Measurements from ENCODE around the gene PRR20G. TPM values are rescaled to one million over a fixed set of nuclear protein-coding genes. Genes with fewer than 3 reads are reported as not detected.
"Not testable (repeated sequence)": the region's sequence is repeated elsewhere in the genome, so short reads cannot be mapped to it uniquely, and the experiment has no call there.

PRR20G gene
- polyA plus RNA-seq, 6 donors from 2014 or later: not detected

DNA sequence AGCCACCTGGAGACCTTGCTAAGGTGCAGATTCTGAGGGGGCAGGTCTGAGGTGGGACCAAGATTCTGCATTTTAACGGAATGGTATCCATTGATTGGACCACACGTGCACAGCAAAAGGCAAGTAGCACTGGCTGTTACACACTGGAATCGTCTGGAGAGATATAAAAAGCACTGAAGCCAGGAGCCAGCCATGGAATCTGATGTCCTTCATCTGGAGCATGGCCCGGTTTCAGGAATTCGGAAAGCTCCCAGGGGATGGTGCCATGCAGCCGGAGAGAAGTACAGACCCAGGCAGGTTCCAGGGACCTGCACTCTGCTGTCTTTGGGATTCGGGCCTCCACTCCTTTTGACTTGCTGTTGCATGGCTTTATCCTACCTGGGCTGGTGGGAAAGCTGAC lies 28.8 kb upstream of the PRR20G start:
- ATAC-seq (ENCODE audit: low read depth in 2 of 2) (no peak), DNase-seq (no peak)
- no peak overlapping the region for H3K27ac Mint-ChIP-seq
- H3K36me3 Mint-ChIP-seq: no peaks in the 10 kb centered on the region
- H3K4me1 Mint-ChIP-seq: no peaks in the 10 kb centered on the region
- no peak overlapping the region for H3K4me3 Mint-ChIP-seq
- peaks cover 0 to 29% (median 5%) of the 10 kb centered on the region in 7 donors for H3K9me3 Mint-ChIP-seq
- peaks cover 0 to 36% (median 26%) of the 10 kb centered on the region in 3 donors for H3K27me3 Mint-ChIP-seq

DNA sequence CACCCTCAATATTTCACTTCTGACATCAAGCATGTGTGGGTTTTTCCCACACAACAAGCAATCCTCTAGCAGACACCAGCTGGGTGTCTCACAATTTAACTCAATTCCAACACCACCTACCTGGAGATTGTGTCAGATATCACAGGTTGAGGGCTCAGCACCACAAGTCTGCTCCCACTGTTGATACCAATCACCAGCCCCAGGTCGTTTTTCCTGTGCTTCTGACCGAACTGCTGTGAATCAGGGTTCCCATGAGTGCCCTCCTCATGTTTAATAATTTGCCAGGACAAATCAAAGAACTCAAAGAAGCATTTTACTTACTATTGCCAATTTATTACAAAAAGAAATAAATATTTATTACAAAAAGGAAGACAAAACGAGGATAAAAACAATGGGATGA lies 25.0 kb upstream of the PRR20G start:
- Mint-ChIP-seq H3K27me3 (peaks cover 0 to 30% (median 26%) of the 10 kb centered on the region in 3 donors), H3K4me3 (no peak overlapping the region), H3K4me1 (no peaks in the 10 kb centered on the region), H3K27ac (no peak overlapping the region), H3K36me3 (no peaks in the 10 kb centered on the region), H3K9me3 (peaks cover 0 to 29% (median 7%) of the 10 kb centered on the region in 7 donors)
- ATAC-seq (ENCODE audit: low read depth in 2 of 2) (no peak), DNase-seq (no peak)

DNA sequence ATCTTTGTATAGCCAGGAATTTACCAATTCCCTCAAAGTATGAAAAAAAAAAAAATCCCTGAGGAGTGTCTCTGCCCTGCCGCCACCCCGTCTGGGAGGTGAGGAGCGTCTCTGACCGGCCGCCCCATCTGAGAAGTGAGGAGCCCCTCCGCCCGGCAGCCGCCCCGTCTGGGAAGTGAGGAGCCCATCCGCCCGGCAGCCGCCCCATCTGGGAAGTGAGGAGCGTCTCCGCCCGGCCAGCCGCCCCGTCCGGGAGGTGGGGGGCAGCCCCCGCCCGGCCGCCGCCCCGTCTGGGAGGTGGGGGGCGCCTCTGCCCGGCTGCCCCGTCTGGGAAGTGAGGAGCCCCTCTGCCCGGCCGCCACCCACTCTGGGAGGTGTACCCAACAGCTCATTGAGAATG lies 21.0 kb upstream of the PRR20G start:
- not testable (repeated sequence) for H3K36me3 Mint-ChIP-seq; H3K4me3 Mint-ChIP-seq; DNase-seq; H3K4me1 Mint-ChIP-seq; ATAC-seq (ENCODE audit: low read depth in 2 of 2); H3K27ac Mint-ChIP-seq
- H3K9me3 Mint-ChIP-seq: peaks cover 2 to 21% (median 7%) of the 10 kb centered on the region in 7 donors
- H3K27me3 Mint-ChIP-seq: peaks cover 10 to 30% (median 17%) of the 10 kb centered on the region in 3 donors

DNA sequence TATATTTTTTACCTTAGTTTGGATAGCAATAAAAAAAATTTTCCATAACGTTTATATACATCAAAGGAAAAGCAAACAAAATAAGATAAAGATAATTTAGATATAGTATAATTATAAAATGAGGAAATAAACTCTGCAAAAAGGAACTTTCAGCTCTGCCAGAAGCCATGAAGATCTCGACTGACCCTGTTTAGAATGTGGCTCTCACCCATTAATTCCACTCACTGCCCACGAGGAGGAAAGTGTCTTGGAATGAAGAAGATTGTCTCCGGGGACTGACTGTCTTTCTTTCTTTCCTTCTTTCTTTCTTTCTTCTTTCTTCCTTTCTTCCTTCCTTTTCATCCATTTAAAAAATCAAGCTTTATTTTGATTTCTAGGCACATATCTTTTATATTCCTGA lies 20.1 kb upstream of the PRR20G start:
- no peak overlapping the region for H3K27ac Mint-ChIP-seq
- H3K9me3 Mint-ChIP-seq: peaks cover 2 to 21% (median 7%) of the 10 kb centered on the region in 7 donors

DNA sequence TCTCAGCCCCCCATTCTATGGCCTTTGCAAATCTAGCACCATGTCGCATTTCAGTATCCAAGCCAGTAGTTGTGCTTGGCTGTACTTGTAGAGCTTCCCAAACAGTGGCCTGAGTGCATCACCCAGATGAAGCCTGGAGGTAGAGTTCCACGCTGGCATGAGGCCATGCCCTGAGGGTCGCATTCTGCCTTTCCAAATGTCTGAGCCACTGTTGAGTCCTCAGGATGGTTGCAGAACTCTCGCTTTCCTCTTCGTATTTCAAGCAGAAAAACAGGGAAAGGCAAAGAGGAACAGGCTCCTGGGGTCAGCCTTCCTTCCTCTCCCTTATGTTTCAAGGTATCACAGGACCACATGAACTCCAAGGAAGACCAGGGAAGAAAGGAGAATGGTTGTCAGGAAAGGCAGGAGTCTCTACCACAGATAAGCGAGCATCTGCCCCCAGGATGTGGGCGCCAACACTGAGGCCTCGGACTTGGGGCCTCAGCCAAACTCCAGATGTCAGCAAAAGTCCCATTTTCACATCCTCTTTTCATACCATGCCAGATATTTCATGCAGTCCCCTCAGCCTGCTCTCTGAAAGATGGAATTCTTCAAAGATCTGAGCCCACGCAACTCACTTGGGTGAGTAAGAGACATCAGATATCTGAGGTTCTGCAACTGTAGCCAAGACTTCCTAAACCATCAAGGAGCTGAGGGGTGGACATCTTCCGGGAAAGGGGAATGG lies 19.4 kb upstream of the PRR20G start:
- no peak overlapping the region for H3K4me3 Mint-ChIP-seq
- H3K9me3 Mint-ChIP-seq: peaks cover 2 to 21% (median 7%) of the 10 kb centered on the region in 7 donors
- no peak overlapping the region for H3K27ac Mint-ChIP-seq
- H3K27me3 Mint-ChIP-seq: peaks cover 10 to 25% (median 17%) of the 10 kb centered on the region in 3 donors
- ATAC-seq (ENCODE audit: low read depth in 2 of 2) (no peak), DNase-seq (no peak)
- no peaks in the 10 kb centered on the region for H3K4me1 Mint-ChIP-seq
- no peaks in the 10 kb centered on the region for H3K36me3 Mint-ChIP-seq

More for the DNA sequence above, 20.1 kb upstream of the PRR20G start:
- no peaks in the 10 kb centered on the region for H3K4me1 Mint-ChIP-seq
- ATAC-seq (ENCODE audit: low read depth in 2 of 2): no peak
- no peak overlapping the region for H3K4me3 Mint-ChIP-seq
- H3K27me3 Mint-ChIP-seq: peaks cover 10 to 30% (median 17%) of the 10 kb centered on the region in 3 donors
- H3K36me3 Mint-ChIP-seq: no peaks in the 10 kb centered on the region
- DNase-seq: no peak

DNA sequence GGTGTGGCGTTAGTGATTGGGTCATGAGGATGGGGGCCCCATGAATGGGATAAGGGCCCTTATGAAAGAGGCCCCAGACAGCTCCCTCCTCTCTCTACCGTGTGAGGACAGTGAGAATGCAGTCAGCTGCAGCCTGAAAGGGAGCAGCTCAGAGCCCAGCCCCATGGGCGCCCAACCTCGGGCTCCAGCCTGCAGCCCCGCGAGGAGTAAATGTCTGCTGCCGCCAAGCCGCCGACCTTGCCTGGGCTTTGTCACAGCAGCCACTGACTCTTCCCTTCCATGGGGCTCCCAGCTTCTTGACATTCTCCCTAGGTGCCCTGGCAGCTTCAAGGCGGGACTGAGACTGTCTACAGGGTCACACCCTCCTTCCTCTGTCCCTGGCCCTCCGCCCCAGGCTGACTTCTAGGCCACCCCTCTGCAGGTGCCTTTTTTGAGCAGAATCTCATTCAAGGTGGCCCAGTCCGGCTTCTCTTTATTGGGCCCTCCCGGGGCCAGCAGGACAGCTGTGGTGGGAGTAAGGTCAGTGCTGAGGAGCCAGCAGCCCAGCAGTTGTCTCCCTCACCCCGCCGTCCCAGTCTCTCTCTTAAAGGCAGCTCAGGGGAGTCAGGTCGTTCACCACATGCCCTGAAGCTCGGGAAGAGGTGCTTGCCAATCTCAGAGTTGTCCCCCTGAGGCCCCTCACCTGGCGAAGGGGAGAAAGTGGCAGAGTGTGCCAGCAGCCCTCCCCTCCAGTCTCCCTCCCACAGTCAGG lies 18.7 kb upstream of the PRR20G start:
- peaks cover 2 to 21% (median 7%) of the 10 kb centered on the region in 7 donors for H3K9me3 Mint-ChIP-seq
- no peak overlapping the region for H3K4me3 Mint-ChIP-seq
- no peaks in the 10 kb centered on the region for H3K36me3 Mint-ChIP-seq
- H3K27me3 Mint-ChIP-seq: peaks cover 10 to 21% (median 17%) of the 10 kb centered on the region in 3 donors
- DNase-seq (no peak), ATAC-seq (ENCODE audit: low read depth in 2 of 2) (no peak)
- H3K27ac Mint-ChIP-seq: no peak overlapping the region
- no peaks in the 10 kb centered on the region for H3K4me1 Mint-ChIP-seq

DNA sequence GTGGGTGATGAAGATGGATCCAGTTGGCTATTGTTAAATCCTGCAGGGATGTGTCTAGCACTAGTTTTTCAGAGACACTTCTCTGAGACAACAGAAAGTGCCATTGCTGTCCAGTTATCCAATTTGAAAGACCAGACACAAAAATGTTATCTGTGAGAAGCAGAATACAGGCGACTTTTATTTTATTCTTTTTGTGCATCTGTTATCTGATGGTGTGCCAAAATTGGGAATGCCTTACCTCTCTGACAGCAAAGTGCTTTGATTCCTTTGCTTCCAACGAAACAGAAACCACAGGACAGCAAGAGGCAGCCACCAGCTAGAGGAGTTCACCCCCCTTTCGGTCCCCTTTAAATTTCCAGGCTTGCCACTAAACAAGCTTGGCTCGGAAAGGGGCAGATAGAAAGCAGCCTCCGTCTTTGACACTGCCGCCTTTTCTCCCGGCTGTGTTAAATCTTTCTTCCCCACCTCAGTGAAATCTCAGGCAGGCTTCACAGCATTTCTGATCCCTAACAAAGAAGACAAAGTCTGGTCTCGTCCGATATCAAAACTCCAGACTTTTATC lies 17.7 kb upstream of the PRR20G start:
- Mint-ChIP-seq H3K4me1 (no peaks in the 10 kb centered on the region), H3K9me3 (peaks cover 2 to 21% (median 7%) of the 10 kb centered on the region in 7 donors), H3K27me3 (peaks cover 13 to 18% (median 17%) of the 10 kb centered on the region in 3 donors), H3K4me3 (no peak overlapping the region), H3K27ac (no peak overlapping the region), H3K36me3 (no peaks in the 10 kb centered on the region)
- DNase-seq: no peak
- ATAC-seq (ENCODE audit: low read depth in 2 of 2): no peak

DNA sequence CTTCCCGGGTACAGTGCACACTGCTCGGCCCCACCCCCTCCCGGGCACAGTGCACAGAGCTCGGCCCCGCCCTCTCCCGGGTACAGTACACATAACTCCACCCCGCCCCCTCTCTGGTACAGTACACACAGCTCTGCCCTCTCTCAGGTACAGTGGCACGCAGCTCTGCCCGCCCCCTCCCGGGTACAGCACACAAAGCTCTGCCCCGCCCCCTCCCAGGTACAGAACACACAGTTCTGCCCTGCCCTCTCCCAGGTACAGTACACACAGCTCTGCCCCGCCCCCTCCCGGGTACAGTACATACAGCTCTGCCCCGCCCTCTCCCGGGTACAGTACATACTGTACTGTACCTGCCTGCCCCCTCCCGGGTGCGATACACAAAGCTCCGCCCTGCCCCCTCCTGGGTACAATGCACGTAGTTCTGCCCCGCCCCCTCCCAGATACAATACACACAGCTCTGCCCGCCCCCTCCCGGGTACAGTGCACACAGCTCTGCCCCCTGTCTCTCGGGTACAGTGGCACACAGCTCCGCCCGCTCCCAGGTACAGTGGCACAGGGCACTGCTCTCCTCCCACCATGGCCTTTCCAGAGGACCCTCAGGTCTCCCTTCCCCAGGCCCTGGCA lies 16.4 kb upstream of the PRR20G start:
- Mint-ChIP-seq H3K9me3 (peaks cover 2 to 19% (median 6%) of the 10 kb centered on the region in 7 donors), H3K4me1 (no peaks in the 10 kb centered on the region), H3K27me3 (peaks cover 16 to 18% (median 17%) of the 10 kb centered on the region in 3 donors), H3K27ac (no peak overlapping the region), H3K36me3 (no peaks in the 10 kb centered on the region), H3K4me3 (peak overlapping the region in 1 of 8 donors; percentile 74)
- ATAC-seq (ENCODE audit: low read depth in 2 of 2) (no peak), DNase-seq (no peak)

DNA sequence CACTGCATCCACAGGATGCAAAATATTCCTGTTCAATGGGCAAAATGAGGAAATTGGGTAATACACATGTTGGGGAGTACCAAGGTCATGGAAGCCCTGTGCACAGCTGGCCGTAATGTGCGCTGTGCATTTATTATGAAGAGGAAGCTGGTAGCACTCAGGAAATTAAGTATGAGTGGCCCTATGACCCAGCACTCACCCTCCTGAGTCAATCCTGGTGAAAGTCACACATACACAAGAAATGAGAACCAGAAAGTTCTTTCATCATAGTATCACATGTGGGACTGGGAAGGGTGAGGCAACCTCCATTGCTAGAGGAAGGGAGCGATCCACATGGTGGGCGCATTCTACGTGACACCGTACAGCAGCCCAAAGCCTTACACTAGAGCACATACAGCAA lies 11.4 kb upstream of the PRR20G start:
- DNase-seq (no peak), ATAC-seq (ENCODE audit: low read depth in 2 of 2) (no peak)
- no peak overlapping the region for H3K4me3 Mint-ChIP-seq
- H3K27ac Mint-ChIP-seq: no peak overlapping the region
- no peaks in the 10 kb centered on the region for H3K4me1 Mint-ChIP-seq
- H3K9me3 Mint-ChIP-seq: peaks cover 0 to 3% (median 0%) of the 10 kb centered on the region in 7 donors
- no peaks in the 10 kb centered on the region for H3K36me3 Mint-ChIP-seq
- peaks cover 8 to 25% (median 19%) of the 10 kb centered on the region in 3 donors for H3K27me3 Mint-ChIP-seq

DNA sequence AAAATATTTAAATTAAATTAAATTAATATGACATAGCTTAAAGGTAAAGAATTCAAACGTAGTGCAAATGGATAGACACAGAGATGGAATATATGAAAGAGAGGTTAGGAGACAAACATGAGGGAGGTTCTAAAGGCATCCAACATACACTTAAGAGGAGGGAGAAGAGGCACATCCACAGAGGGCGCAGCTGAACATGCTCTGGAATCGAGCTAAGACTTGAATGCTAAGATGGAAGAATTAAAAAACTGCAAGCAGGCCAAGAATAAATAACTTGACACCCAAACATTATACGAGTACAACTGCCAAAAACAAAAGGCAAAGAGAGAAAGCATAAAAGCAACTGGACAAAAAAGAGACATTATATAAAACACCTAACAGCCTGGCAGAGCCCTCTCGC lies 9.1 kb upstream of the PRR20G start:
- DNase-seq (no peak), ATAC-seq (ENCODE audit: low read depth in 2 of 2) (no peak)
- Mint-ChIP-seq H3K27me3 (peaks cover 9 to 24% (median 19%) of the 10 kb centered on the region in 3 donors), H3K9me3 (peaks cover 0 to 5% (median under 1%) of the 10 kb centered on the region in 7 donors), H3K4me3 (no peak overlapping the region), H3K27ac (peak overlapping the region in 1 of 6 donors; percentile 57), H3K36me3 (peaks cover 0 to 3% of the 10 kb centered on the region in 2 donors), H3K4me1 (no peaks in the 10 kb centered on the region)

DNA sequence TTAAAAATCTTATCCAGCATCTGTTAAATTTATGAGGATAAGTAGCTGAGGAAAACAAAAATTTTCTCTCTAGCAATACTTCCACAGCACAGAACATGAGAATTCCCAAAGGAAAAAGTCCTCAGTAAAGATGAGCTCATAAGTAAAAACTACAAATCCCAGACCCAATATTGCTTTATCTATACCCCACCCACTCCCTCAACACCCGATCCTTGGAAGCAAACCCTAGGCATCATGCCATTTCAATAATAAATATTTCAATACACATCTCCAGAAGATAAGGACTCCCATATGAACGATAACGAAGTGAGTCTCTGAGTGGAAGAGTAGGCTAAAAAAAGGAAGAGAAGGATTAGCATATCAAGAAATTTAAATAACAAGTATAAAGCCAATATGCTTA lies 8.3 kb upstream of the PRR20G start:
- no peak for ATAC-seq (ENCODE audit: low read depth in 2 of 2)
- Mint-ChIP-seq H3K27ac (no peak overlapping the region), H3K36me3 (peaks cover 0 to 8% of the 10 kb centered on the region in 2 donors)

DNA sequence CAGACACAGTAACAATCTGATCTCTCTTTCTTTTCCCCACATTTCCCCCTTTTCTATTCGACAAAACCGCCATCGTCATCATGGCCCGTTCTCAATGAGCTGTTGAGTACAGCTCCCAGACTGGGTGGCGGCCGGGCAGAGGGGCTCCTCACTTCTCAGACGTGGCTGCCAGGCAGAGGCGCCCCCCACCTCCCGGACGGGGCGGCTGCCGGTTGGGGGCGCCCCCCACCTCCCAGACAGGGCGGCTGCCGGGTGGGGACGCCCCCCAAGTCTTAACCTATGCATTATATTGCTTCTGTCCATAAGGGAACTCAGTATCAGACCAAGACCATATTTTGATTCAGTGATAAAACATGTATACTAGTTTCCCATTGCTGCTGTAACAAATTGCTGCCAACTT lies 5.8 kb upstream of the PRR20G start:
- peaks cover 6 to 11% (median 9%) of the 10 kb centered on the region in 7 donors for H3K9me3 Mint-ChIP-seq
- not testable (repeated sequence) for DNase-seq; H3K4me1 Mint-ChIP-seq; H3K36me3 Mint-ChIP-seq; H3K4me3 Mint-ChIP-seq; H3K27ac Mint-ChIP-seq; ATAC-seq (ENCODE audit: low read depth in 2 of 2)
- H3K27me3 Mint-ChIP-seq: peaks cover 9 to 29% (median 13%) of the 10 kb centered on the region in 3 donors

More for the DNA sequence above, 8.3 kb upstream of the PRR20G start:
- Mint-ChIP-seq H3K4me3 (no peak overlapping the region), H3K4me1 (no peaks in the 10 kb centered on the region), H3K9me3 (peaks cover 5 to 9% (median 6%) of the 10 kb centered on the region in 7 donors), H3K27me3 (peaks cover 9 to 29% (median 19%) of the 10 kb centered on the region in 3 donors)
- no peak for DNase-seq

DNA sequence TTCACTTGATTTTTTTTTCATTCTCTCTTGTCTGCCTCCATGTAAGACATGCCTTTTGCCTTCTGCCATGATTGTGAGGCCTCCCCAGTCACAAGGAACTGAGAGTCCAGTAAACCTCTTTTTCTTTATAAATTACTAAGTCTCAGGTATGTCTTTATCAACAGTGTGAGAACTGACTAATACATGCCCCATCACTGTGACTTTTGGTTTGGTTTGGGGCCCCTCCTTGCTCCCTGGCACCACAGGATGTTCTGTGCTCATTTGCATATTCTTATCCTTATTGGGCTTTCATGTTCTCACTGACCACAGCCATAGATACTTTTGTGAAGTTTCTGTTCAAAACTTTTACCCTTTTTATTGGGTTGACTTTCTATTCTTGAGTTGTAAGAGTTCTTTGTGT lies 3.8 kb upstream of the PRR20G start:
- peaks cover 0 to 8% of the 10 kb centered on the region in 2 donors for H3K36me3 Mint-ChIP-seq
- H3K4me1 Mint-ChIP-seq: no peaks in the 10 kb centered on the region
- no peak for DNase-seq
- no peak overlapping the region for H3K27ac Mint-ChIP-seq
- no peak overlapping the region for H3K4me3 Mint-ChIP-seq
- no peak for ATAC-seq (ENCODE audit: low read depth in 2 of 2)
- peaks cover 7 to 21% (median 15%) of the 10 kb centered on the region in 7 donors for H3K9me3 Mint-ChIP-seq
- H3K27me3 Mint-ChIP-seq: peaks cover 5 to 13% (median 9%) of the 10 kb centered on the region in 3 donors
